Measurements from ENCODE around the gene SCN9A.

The SCN9A gene

DNA sequence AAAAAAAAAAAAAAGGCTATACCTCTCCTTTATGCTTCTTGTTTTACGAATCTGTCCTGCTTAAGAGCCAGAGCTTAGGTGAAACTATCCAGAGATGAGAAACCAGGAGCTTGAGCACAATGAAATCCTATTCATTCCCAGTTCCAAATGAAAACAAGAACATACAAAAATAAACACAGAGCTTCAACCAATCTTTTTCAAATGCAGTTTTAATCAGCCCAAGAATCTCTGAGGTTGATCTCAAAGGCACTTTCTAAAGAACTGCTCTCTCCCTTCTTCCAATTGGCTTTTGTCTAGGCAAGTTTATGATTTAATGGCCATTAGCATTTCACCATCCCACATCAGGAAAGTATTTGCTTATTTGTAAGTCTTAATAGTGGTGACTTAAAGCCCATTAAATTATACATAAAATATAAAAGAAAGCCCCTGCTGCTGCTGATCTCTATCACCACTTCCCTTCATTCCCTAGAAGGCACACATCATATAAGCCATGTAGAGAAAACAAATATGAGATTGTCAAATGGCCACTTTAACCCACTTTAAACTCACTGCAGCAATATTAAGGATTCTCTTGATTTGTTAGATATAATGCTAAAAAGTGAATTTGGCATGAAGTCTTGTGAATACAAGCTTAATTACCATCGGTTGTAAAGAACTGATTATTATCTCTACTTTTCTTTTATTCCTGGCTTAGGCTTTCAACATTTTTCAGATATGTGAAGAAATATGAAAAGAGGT, 29.3 kb upstream of the SCN9A start:
- Mint-ChIP-seq H3K4me3 (no peak overlapping the region), H3K27ac (no peak overlapping the region), H3K27me3 (ENCODE audit: low read depth) (no peaks in the 10 kb centered on the region), H3K36me3 (ENCODE audit: low read depth) (no peaks in the 10 kb centered on the region), H3K4me1 (no peaks in the 10 kb centered on the region), H3K9me3 (no peaks in the 10 kb centered on the region)
- TF ChIP-seq, protein P1, sequence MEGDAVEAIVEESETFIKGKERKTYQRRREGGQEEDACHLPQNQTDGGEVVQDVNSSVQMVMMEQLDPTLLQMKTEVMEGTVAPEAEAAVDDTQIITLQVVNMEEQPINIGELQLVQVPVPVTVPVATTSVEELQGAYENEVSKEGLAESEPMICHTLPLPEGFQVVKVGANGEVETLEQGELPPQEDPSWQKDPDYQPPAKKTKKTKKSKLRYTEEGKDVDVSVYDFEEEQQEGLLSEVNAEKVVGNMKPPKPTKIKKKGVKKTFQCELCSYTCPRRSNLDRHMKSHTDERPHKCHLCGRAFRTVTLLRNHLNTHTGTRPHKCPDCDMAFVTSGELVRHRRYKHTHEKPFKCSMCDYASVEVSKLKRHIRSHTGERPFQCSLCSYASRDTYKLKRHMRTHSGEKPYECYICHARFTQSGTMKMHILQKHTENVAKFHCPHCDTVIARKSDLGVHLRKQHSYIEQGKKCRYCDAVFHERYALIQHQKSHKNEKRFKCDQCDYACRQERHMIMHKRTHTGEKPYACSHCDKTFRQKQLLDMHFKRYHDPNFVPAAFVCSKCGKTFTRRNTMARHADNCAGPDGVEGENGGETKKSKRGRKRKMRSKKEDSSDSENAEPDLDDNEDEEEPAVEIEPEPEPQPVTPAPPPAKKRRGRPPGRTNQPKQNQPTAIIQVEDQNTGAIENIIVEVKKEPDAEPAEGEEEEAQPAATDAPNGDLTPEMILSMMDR (IDR thresholded peaks at IDR 0.05; ENCODE audit: unreplicated experiment in 3 of 3): no peak

DNA sequence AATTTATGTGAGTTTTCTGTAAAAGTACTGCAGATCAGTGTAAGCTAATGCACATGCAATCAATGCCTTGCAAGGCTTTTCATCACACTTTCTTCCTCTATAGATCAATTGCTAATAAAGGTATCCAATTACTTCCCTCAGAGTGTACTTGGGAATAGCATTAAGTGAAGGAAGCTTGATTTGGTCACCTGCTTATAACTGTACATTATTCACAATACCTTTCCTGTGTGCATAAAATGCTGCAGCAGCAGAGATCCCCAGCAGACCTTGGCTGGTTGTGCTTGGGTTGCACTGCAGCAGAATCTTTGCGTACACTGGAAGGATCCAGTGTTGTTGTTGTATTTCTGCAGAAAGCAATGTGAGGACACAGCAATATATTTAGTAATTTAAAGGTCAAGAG, 18.5 kb upstream of the SCN9A start:
- Mint-ChIP-seq H3K4me1 (no peaks in the 10 kb centered on the region), H3K4me3 (no peak overlapping the region), H3K9me3 (no peaks in the 10 kb centered on the region), H3K36me3 (ENCODE audit: low read depth) (no peaks in the 10 kb centered on the region), H3K27ac (no peak overlapping the region), H3K27me3 (ENCODE audit: low read depth) (no peaks in the 10 kb centered on the region)
- TF ChIP-seq, protein P1 (IDR thresholded peaks at IDR 0.05; ENCODE audit: unreplicated experiment in 3 of 3): no peak

DNA sequence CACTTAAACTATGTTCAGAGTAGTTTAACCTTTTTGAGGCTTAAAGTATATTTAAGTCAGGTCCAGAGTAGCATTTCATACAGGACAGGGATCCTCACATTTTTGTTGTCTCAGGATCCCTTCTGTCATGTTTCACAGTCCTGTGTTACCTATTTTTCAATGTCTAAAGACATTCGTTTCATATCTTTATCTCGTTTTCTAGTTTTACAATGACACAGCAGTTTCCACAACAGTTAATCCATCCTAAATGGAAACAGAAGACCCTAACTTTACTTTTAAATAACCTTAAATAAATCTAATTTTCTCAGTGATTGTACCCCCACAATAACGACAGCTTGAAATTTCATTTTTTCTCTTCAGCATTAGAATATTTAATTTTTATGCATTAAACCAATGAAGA, 17.3 kb upstream of the SCN9A start:
- no peaks in the 10 kb centered on the region for H3K36me3 Mint-ChIP-seq (ENCODE audit: low read depth)
- H3K4me1 Mint-ChIP-seq: no peaks in the 10 kb centered on the region
- H3K9me3 Mint-ChIP-seq: no peaks in the 10 kb centered on the region
- H3K27ac Mint-ChIP-seq: no peak overlapping the region
- H3K27me3 Mint-ChIP-seq (ENCODE audit: low read depth): no peaks in the 10 kb centered on the region
- H3K4me3 Mint-ChIP-seq: no peak overlapping the region
- TF ChIP-seq, protein P1 (IDR thresholded peaks at IDR 0.05; ENCODE audit: unreplicated experiment in 3 of 3): no peak

DNA sequence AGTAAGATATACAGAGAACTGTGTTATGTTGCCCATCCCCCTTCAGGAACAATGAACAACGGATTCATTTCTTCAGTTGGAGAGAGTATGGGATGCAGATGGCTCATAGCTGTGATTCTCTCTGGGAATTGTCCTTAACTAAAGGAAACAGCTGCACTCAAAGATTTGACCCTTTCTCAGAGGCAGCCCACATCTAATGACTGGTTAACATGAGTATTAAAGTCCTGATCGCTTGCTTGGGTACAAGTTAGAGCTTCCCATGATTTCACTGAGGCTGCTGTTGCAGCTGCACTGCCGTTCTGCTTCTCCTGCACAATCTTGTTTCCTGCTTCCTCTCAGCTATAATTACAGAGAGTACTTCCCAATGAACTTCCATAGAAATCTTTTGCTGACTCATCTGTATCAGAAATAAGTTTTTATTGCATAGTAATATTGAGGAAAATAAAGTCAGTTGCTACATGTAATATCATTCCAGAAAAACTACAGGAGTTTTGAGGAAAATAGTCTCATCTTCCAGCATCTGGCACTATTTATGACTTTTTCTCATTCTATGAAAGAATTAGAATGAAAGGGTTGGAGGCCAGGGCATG, 12.8 kb upstream of the SCN9A start:
- TF ChIP-seq, protein P1 (IDR thresholded peaks at IDR 0.05; ENCODE audit: unreplicated experiment in 3 of 3): no peak
- peaks cover 4% of the 10 kb centered on the region for H3K27me3 Mint-ChIP-seq (ENCODE audit: low read depth)
- no peaks in the 10 kb centered on the region for H3K9me3 Mint-ChIP-seq
- H3K36me3 Mint-ChIP-seq (ENCODE audit: low read depth): no peaks in the 10 kb centered on the region
- no peak overlapping the region for H3K4me3 Mint-ChIP-seq
- H3K27ac Mint-ChIP-seq: peak overlapping the region in 1 of 3 experiments; percentile 40
- no peaks in the 10 kb centered on the region for H3K4me1 Mint-ChIP-seq

DNA sequence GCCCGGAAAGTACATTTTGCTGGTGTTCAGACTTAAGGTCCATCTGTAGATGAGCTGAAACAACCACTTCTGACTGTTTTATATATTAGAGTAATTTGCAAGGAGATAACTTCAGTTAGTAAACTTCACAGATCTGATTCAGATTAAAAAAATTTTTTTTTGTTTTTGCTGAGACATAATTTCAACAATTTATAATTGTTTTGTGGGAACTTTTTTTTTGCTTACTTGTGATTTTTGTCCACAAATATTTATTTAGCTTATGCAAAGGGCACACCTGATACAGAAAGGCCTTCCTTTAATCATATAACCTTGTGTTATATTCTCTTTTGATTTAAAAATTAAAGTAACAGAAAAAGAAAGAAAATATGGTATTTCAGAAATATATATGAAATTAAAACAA, 9.6 kb upstream of the SCN9A start:
- H3K4me1 Mint-ChIP-seq: no peaks in the 10 kb centered on the region
- H3K9me3 Mint-ChIP-seq: no peaks in the 10 kb centered on the region
- no peaks in the 10 kb centered on the region for H3K36me3 Mint-ChIP-seq (ENCODE audit: low read depth)
- peaks cover 5% of the 10 kb centered on the region for H3K27me3 Mint-ChIP-seq (ENCODE audit: low read depth)
- TF ChIP-seq, protein P1 (IDR thresholded peaks at IDR 0.05; ENCODE audit: unreplicated experiment in 3 of 3): no peak
- H3K27ac Mint-ChIP-seq: no peak overlapping the region
- H3K4me3 Mint-ChIP-seq: no peak overlapping the region

DNA sequence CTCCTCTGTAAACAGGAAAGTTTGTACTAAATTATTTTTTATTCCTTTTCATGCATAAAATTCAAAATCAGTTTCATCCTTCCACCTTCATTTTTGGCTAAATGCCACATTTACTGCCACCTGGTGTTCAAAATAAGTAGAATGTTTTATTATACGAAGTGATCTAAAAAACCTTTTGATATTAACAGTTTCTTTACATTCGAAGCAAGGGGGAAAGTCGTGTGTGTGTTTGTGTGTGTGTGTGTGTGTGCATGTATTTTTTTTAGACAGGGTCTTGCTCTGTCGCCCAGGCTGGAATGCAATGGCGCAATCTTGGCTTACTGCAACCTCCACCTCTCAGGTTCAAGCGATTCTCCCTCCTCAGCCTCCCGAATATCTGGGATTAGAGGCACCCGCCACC, 9.0 kb upstream of the SCN9A start:
- no peaks in the 10 kb centered on the region for H3K4me1 Mint-ChIP-seq
- H3K27ac Mint-ChIP-seq: no peak overlapping the region

More for the DNA sequence above, 9.0 kb upstream of the SCN9A start:
- H3K9me3 Mint-ChIP-seq: no peaks in the 10 kb centered on the region
- no peak overlapping the region for H3K4me3 Mint-ChIP-seq
- H3K27me3 Mint-ChIP-seq (ENCODE audit: low read depth): peaks cover 9% of the 10 kb centered on the region
- TF ChIP-seq, protein P1 (IDR thresholded peaks at IDR 0.05; ENCODE audit: unreplicated experiment in 3 of 3): peak; percentile 43 to 54 (median 45)
- no peaks in the 10 kb centered on the region for H3K36me3 Mint-ChIP-seq (ENCODE audit: low read depth)

Measured in nephron (organoid).